Nephron (organoid): Measurements from ENCODE around the gene CDH16.
A peak's percentile ranks its signal among the peaks of the same experiment; 100 is the strongest.

ENCODE experiments used
- H3K27ac Mint-ChIP-seq, 3 experiments: 2 replicates each; pipeline ENCODE4 v1.8.0; 2020; ENCODE audit warnings: mixed read lengths in 3 of 3, mild to moderate bottlenecking in 2 of 3, moderate library complexity in 1 of 3
- H3K27me3 Mint-ChIP-seq: 2 replicates; pipeline ENCODE4 v1.8.0; 2021; ENCODE audit warnings: low read depth, mild to moderate bottlenecking, moderate library complexity, mixed read lengths
- H3K36me3 Mint-ChIP-seq: 2 replicates; pipeline ENCODE4 v1.8.0; 2020; ENCODE audit warnings: low read depth, mixed read lengths
- H3K4me1 Mint-ChIP-seq: 2 replicates; pipeline ENCODE4 v1.8.0; 2020; ENCODE audit warnings: mixed read lengths
- H3K4me3 Mint-ChIP-seq, 3 experiments: 2 replicates each; pipeline ENCODE4 v1.8.0; 2020; ENCODE audit warnings: mild to moderate bottlenecking in 3 of 3, mixed read lengths in 3 of 3, moderate library complexity in 2 of 3
- H3K9me3 Mint-ChIP-seq: 2 replicates; pipeline ENCODE4 v1.8.0; 2020; ENCODE audit warnings: mixed read lengths
- TF ChIP-seq, protein P1 (sequence below), 3 experiments: fragments of 200-600 bp; sonication (generic); IDR thresholded peaks; one replicate each; pipeline ENCODE4 v1.5.0; 2021; ENCODE audit warnings: antibody characterized with exemption in 3 of 3; ENCODE audit not compliant: unreplicated experiment in 3 of 3

The CDH16 gene

DNA sequence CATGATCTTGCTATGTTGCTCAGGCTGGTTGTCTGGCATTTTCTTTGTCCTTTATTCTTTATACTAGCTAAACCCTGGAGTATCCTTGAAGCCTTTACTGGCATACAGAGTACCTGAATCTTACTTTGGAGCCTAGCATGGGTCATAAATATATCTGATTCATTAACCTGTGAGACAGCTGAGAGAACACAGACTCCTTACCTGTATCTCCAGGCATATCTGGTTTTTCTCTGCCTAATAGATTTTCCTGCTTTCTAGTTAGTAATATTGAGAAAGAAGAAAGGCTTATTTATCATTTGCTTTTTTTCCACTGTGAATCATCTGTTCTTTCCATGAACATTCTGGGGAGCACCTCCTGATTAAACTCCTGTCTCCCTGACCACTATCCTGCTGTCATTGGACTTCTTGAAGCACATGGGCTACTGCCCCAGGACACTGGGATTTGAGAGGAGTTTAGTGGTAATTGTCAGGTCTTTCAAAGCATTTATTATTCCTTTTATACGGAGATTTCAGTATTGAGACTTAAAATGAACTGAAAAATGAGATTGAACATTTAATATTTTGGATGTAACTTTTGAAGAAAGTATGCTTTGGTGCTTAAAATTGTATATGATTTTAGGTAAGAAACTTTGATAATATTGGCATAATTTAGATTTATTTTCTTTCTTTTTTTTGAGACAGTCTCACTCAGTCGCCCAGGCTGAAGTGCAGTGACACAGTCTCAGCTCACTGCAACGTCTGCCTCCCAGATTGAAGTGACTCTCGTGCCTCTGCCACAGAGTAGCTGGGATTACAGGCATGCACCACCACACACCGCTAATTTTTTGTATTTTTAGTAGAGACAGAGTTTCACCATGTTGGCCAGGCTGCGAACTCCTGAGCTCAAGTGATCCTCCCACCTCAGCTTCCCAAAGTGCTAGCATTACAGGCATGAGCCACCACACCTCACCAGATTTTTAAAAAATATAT is 29.8 kb downstream of the CDH16 start:
- Mint-ChIP-seq H3K27me3 (no peaks in the 10 kb centered on the region), H3K36me3 (peaks cover 27% of the 10 kb centered on the region), H3K4me1 (no peaks in the 10 kb centered on the region), H3K9me3 (no peaks in the 10 kb centered on the region), H3K4me3 (no peak overlapping the region), H3K27ac (no peak overlapping the region)
- TF ChIP-seq, protein P1, sequence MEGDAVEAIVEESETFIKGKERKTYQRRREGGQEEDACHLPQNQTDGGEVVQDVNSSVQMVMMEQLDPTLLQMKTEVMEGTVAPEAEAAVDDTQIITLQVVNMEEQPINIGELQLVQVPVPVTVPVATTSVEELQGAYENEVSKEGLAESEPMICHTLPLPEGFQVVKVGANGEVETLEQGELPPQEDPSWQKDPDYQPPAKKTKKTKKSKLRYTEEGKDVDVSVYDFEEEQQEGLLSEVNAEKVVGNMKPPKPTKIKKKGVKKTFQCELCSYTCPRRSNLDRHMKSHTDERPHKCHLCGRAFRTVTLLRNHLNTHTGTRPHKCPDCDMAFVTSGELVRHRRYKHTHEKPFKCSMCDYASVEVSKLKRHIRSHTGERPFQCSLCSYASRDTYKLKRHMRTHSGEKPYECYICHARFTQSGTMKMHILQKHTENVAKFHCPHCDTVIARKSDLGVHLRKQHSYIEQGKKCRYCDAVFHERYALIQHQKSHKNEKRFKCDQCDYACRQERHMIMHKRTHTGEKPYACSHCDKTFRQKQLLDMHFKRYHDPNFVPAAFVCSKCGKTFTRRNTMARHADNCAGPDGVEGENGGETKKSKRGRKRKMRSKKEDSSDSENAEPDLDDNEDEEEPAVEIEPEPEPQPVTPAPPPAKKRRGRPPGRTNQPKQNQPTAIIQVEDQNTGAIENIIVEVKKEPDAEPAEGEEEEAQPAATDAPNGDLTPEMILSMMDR (IDR thresholded peaks at IDR 0.05; ENCODE audit: unreplicated experiment in 3 of 3) = no peak

DNA sequence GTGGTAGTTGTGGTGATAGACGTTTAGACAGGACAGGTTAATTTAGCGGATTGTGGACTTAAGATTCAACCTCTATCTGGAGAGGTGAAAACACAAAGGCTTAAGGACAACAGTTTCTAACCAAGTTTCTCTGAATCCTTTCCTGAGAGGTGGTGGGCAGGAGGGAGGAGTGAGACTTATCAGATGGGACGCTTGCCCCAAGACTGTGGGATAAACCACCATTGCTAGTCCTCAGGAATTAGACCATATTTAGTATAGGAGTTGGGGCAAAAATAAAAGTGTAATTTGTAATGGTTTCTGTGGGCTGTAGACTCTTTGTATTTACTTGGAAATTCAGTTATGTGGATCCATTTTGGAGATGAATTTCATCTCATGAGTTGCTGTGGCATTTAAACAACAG is 31.8 kb downstream of the CDH16 start:
- Mint-ChIP-seq H3K4me3 (no peak overlapping the region), H3K27ac (no peak overlapping the region), H3K4me1 (no peaks in the 10 kb centered on the region), H3K36me3 (peaks cover 27% of the 10 kb centered on the region), H3K27me3 (no peaks in the 10 kb centered on the region), H3K9me3 (no peaks in the 10 kb centered on the region)
- TF ChIP-seq, protein P1 (IDR thresholded peaks at IDR 0.05; ENCODE audit: unreplicated experiment in 3 of 3) = no peak

DNA sequence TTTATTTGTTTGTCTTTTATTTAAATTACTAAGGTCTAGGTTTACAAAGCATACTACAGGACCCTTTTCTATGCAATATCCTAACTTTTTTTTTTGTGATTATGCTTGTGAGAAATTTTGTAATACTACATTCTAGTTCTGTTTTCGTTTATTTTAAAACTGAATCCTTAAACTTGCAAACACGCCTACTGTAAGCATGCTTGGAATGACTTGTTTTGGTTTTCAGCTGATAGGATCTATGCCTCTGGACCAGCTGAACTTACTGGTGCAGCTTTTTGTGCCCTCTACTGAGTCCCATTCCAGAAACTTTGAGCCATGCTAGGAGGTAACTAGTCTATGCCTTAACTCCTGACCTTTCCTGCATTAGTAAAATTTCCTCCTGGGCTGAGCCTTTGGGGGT is 32.4 kb downstream of the CDH16 start:
- Mint-ChIP-seq H3K36me3 (peaks cover 27% of the 10 kb centered on the region), H3K4me3 (no peak overlapping the region), H3K9me3 (no peaks in the 10 kb centered on the region), H3K27ac (no peak overlapping the region), H3K4me1 (no peaks in the 10 kb centered on the region), H3K27me3 (no peaks in the 10 kb centered on the region)
- TF ChIP-seq, protein P1 (IDR thresholded peaks at IDR 0.05; ENCODE audit: unreplicated experiment in 3 of 3) = no peak

DNA sequence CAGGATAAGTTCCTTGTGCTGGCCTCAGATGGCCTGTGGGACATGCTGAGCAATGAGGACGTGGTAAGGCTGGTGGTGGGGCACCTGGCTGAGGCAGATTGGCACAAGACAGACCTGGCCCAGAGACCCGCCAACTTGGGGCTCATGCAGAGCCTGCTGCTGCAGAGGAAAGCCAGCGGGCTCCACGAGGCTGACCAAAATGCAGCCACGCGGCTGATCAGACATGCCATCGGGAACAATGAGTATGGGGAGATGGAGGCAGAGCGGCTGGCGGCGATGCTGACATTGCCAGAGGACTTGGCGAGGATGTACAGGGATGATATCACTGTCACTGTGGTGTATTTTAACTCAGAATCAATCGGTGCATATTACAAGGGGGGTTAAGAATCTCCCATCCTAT is 33.2 kb downstream of the CDH16 start:
- Mint-ChIP-seq H3K4me3 (no peak overlapping the region), H3K4me1 (peaks cover under 1% of the 10 kb centered on the region), H3K36me3 (peaks cover 27% of the 10 kb centered on the region), H3K9me3 (no peaks in the 10 kb centered on the region), H3K27ac (no peak overlapping the region), H3K27me3 (no peaks in the 10 kb centered on the region)
- TF ChIP-seq, protein P1 (IDR thresholded peaks at IDR 0.05; ENCODE audit: unreplicated experiment in 3 of 3) = no peak

DNA sequence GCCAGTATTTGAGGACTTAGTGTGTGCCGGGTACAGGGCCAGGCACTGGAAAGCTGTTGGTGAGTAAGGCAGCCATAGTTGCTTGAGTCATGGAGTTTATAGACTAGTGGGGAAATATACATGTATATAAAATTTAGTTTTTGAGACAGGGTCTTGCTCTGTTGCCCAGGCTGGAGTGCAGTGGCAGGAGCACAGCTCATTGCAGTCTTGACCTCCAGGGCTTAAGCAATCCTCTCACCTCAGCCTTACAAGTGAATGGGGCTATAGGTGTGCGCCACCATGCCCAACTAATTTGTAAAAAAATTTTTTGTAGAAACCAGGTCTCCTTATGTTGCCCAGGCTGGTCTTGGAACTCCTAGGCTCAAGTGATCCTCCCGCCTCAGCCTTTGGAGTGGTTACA is 36.0 kb downstream of the CDH16 start:
- Mint-ChIP-seq H3K36me3 (peaks cover 22% of the 10 kb centered on the region), H3K27ac (no peak overlapping the region), H3K9me3 (no peaks in the 10 kb centered on the region), H3K27me3 (peaks cover 15% of the 10 kb centered on the region), H3K4me1 (peaks cover 11% of the 10 kb centered on the region), H3K4me3 (peak overlapping the region; percentile 17 to 54 (median 45))
- TF ChIP-seq, protein P1 (IDR thresholded peaks at IDR 0.05; ENCODE audit: unreplicated experiment in 3 of 3) = no peak
